Neural progenitor cell (in vitro differentiated cells): Measurements from ENCODE around the gene DTX1. TPM values are rescaled to one million over a fixed set of nuclear protein-coding genes. Genes with fewer than 3 reads are reported as not detected.

Source experiments
- DNase-seq: peaks from one replicate; pipeline ENCODE4 v3.0.0-alpha.2; 2016; ENCODE audit warnings: low spot score
- H2AFZ ChIP-seq: fragments of 200-600 bp; sonication (generic); replicated peaks from 2 replicates; pipeline ENCODE4 v1.6.1; 2016; ENCODE audit warnings: antibody characterized with exemption
- H3F3A ChIP-seq: fragments of 200-600 bp; sonication (generic); 2 replicates; pipeline ENCODE4 v1.6.1; 2016; ENCODE audit warnings: antibody characterized with exemption, low read depth
- H3K27ac ChIP-seq: fragments of 200-600 bp; sonication (generic); 2 replicates; pipeline ENCODE4 v1.5.1; 2016; ENCODE audit warnings: mild to moderate bottlenecking
- H3K27me3 ChIP-seq: fragments of 200-600 bp; sonication (generic); 2 replicates; pipeline ENCODE4 v1.6.1; 2016; ENCODE audit warnings: mild to moderate bottlenecking, moderate library complexity
- H3K36me3 ChIP-seq: fragments of 200-600 bp; sonication (generic); 2 replicates; pipeline ENCODE4 v1.5.1; 2016
- H3K4me1 ChIP-seq: fragments of 200-600 bp; sonication (generic); 2 replicates; pipeline ENCODE4 v1.6.1; 2016; ENCODE audit warnings: mixed run types
- H3K4me2 ChIP-seq: fragments of 200-600 bp; sonication (generic); 2 replicates; pipeline ENCODE4 v1.6.1; 2016
- H3K4me3 ChIP-seq: fragments of 200-600 bp; sonication (generic); 2 replicates; pipeline ENCODE4 v1.5.1; 2016
- H3K79me2 ChIP-seq: fragments of 200-600 bp; sonication (generic); 2 replicates; pipeline ENCODE4 v1.6.1; 2016; ENCODE audit warnings: low read depth
- H3K9ac ChIP-seq: fragments of 200-600 bp; sonication (generic); 2 replicates; pipeline ENCODE4 v1.6.1; 2016
- H3K9me3 ChIP-seq: fragments of 200-600 bp; sonication (generic); 2 replicates; pipeline ENCODE4 v1.5.1; 2016; ENCODE audit warnings: low read depth
- H4K20me1 ChIP-seq: fragments of 200-600 bp; sonication (generic); 2 replicates; pipeline ENCODE4 v1.6.1; 2016; ENCODE audit warnings: low read depth
- H3K27ac Mint-ChIP-seq: 3 replicates; pipeline ENCODE4 v1.8.0; 2021; ENCODE audit warnings: mixed read lengths
- H3K27me3 Mint-ChIP-seq: 2 replicates; pipeline ENCODE4 v1.8.0; 2022; ENCODE audit warnings: low read depth, mild to moderate bottlenecking, inconsistent platforms, moderate library complexity, mixed read lengths; ENCODE audit not compliant: insufficient read depth
- H3K36me3 Mint-ChIP-seq: 3 replicates; pipeline ENCODE4 v1.8.0; 2021; ENCODE audit warnings: mixed read lengths
- H3K4me1 Mint-ChIP-seq: 3 replicates; pipeline ENCODE4 v1.8.0; 2021; ENCODE audit warnings: mixed read lengths
- H3K4me3 Mint-ChIP-seq: 3 replicates; pipeline ENCODE4 v1.8.0; 2021; ENCODE audit warnings: mild to moderate bottlenecking, moderate library complexity, mixed read lengths
- H3K9me3 Mint-ChIP-seq: 3 replicates; pipeline ENCODE4 v1.8.0; 2020; ENCODE audit warnings: mixed read lengths
- CTCF ChIP-seq: fragments of 200-600 bp; sonication (generic); IDR thresholded peaks from 2 replicates; pipeline ENCODE4 v1.5.1; 2017; ENCODE audit warnings: antibody characterized with exemption, mild to moderate bottlenecking
- EZH2 ChIP-seq: fragments of 200-600 bp; sonication (generic); IDR thresholded peaks from 2 replicates; pipeline ENCODE4 v1.6.1; 2017; ENCODE audit warnings: antibody characterized with exemption, mild to moderate bottlenecking, moderate library complexity
- EZH2phosphoT487 ChIP-seq: fragments of 200-600 bp; sonication (generic); IDR thresholded peaks from 2 replicates; pipeline ENCODE4 v1.6.1; 2017; ENCODE audit warnings: antibody characterized with exemption
- total RNA-seq: library from RNA; depleted of rRNA; stranded (reverse); fragments of >200 nt; gene quantifications from 2 replicates; pipeline ENCODE4 v1.2.3, GENCODE V29; 2015; ENCODE audit warnings: low replicate concordance

DTX1 gene
- total RNA-seq, 1 donor from 2014 or later = 0.49 TPM

- Mint-ChIP-seq H3K4me1 (peaks cover 18% of the 10 kb centered on the region), H3K27ac (no peak overlapping the region), H3K36me3 (no peaks in the 10 kb centered on the region), H3K27me3 (peaks cover 12% of the 10 kb centered on the region), H3K4me3 (no peak overlapping the region), H3K9me3 (no peaks in the 10 kb centered on the region)
- no peaks in the 10 kb centered on the region for H3K36me3 ChIP-seq
- H4K20me1 ChIP-seq = peaks cover 52% of the 10 kb centered on the region
- TF ChIP-seq EZH2 (no peak), CTCF (no peak), EZH2phosphoT487 (no peak)
- peaks cover 13% of the 10 kb centered on the region for H3K4me1 ChIP-seq
- peaks cover 71% of the 10 kb centered on the region for H3K27me3 ChIP-seq
- DNase-seq = no peak
- H3K79me2 ChIP-seq = no peaks in the 10 kb centered on the region
- H3K9ac ChIP-seq = no peak overlapping the region
- no peak overlapping the region for H3K27ac ChIP-seq
- H3F3A ChIP-seq = peaks cover 16% of the 10 kb centered on the region
- H3K4me2 ChIP-seq = no peak overlapping the region
- no peak overlapping the region for H3K4me3 ChIP-seq
- H2AFZ ChIP-seq = no peak overlapping the region
- no peaks in the 10 kb centered on the region for H3K9me3 ChIP-seq
Observed at GRCh38 chr12:113061061-113061694, 4.6 kb downstream of the DTX1 start.

DNA sequence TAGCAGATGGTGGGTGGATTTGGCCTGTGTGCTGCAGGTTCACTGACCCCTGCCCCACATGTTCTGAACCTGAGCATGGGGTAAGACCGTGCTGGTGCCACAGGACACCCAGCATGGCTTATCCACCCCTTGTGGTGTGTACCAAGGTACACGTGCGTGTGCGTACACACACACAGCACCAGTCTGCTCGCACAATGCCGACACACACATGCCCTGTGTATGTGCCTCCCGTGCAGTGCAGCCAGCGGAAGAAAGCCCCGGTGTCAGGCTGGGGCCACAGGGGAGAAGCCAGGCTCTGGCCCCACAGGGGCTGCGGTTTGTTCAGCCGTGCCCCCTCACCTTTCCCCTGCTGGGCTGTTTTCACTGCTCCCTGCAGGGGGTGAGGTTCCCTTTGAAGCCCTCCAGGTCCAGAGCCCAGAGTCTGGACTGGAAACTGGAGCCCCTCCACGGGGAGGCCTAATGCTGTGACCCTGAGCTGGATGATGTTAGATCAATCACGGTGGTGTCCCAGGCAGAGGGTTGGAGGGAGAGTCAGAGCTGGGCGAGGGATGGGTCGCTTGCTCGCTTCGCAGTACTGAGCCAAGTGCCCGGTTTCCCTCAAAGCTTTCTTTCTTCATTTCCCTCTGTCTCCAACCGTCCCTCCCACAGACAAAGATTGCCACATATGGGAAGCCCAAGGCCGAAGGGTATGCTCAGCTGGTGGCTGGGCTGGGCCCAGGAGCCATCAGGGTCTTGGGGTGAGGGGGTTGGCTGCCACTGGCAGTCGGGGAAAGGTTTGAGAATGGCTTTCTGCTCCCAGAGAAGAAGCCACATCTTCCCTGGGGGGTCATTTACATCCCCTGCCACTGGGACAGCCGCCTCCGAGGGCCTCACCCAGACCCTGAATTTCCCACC lies 6.2 kb downstream of the DTX1 start:
- peaks cover 18% of the 10 kb centered on the region for H3K4me1 Mint-ChIP-seq
- no peak overlapping the region for H3K27ac Mint-ChIP-seq
- no peaks in the 10 kb centered on the region for H3K36me3 Mint-ChIP-seq
- no peak overlapping the region for H3K4me3 ChIP-seq
- peaks cover 55% of the 10 kb centered on the region for H3K27me3 ChIP-seq
- no peak overlapping the region for H3K27ac ChIP-seq
- TF ChIP-seq EZH2 = no peak
- TF ChIP-seq CTCF = no peak
- H3K9ac ChIP-seq = no peak overlapping the region
- H4K20me1 ChIP-seq = peaks cover 68% of the 10 kb centered on the region
- H3K4me1 ChIP-seq = peaks cover 8% of the 10 kb centered on the region
- peak overlapping the region; percentile 59 for H3K4me2 ChIP-seq
- no peaks in the 10 kb centered on the region for H3K36me3 ChIP-seq
- H3K79me2 ChIP-seq = no peaks in the 10 kb centered on the region
- H3K27me3 Mint-ChIP-seq = peaks cover 8% of the 10 kb centered on the region
- no peak overlapping the region for H3K4me3 Mint-ChIP-seq
- DNase-seq = peak; percentile 60
- H3K9me3 Mint-ChIP-seq = no peaks in the 10 kb centered on the region
- no peaks in the 10 kb centered on the region for H3K9me3 ChIP-seq
- H2AFZ ChIP-seq = no peak overlapping the region
- peaks cover 8% of the 10 kb centered on the region for H3F3A ChIP-seq

DNA sequence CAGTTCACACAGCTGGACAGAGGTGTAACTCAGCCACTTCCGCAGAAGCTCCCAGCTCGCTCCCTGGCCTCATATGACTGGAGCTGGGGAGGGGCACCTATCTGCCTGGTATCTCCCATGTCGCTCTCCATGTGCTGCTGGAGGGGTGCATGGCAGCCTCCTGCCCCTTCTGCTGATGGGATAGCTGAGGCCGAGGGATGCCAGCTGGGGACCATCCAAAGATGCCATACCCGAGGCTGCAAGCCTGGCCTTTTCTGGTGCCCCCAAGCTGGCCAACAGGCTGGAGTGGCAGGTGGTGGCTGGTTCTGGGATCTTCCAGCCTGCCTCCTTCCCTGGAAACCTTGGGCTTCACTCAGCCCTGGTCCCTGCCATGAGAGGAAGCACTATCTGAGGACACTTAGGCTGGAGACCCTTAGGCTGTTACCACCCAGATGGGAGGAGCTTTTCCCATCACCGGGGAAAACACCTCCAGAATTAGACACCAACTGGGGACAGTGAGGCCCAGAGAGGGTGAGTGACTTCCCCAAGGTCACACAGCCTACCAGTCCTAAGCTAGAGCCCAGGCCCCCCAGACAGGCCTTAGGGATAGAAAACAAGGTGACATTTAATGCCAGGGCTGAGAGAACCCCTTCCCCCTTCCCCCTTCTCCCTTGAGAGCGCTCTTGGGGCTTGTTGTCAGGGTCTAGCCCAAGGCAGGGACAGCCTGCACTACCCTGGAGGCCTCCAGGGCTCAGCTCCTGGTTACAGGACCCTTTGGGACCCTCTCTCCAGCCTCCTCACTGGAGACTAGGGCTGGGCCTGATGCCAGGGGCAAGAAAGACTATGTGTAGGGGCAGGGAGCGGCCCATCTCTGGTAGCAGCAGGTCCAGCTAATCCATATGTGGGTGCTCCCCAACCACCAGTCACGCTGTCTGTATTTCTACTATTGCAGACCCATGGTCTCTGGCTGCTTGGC lies 7.1 kb downstream of the DTX1 start:
- H3K27me3 Mint-ChIP-seq = peaks cover 6% of the 10 kb centered on the region
- no peaks in the 10 kb centered on the region for H3K9me3 Mint-ChIP-seq
- H4K20me1 ChIP-seq = peaks cover 68% of the 10 kb centered on the region
- H3K27ac ChIP-seq = no peak overlapping the region
- peaks cover 47% of the 10 kb centered on the region for H3K27me3 ChIP-seq
- peaks cover 6% of the 10 kb centered on the region for H3F3A ChIP-seq
- H3K9me3 ChIP-seq = no peaks in the 10 kb centered on the region
- no peaks in the 10 kb centered on the region for H3K36me3 ChIP-seq
- H3K36me3 Mint-ChIP-seq = no peaks in the 10 kb centered on the region
- H3K4me1 ChIP-seq = peaks cover 7% of the 10 kb centered on the region
- no peak overlapping the region for H3K27ac Mint-ChIP-seq
- TF ChIP-seq CTCF (no peak), EZH2phosphoT487 (no peak), EZH2 (no peak)
- peaks cover 18% of the 10 kb centered on the region for H3K4me1 Mint-ChIP-seq
- no peak overlapping the region for H3K4me2 ChIP-seq
- DNase-seq = no peak
- H3K4me3 ChIP-seq = no peak overlapping the region
- H3K79me2 ChIP-seq = no peaks in the 10 kb centered on the region
- no peak overlapping the region for H3K4me3 Mint-ChIP-seq
- H3K9ac ChIP-seq = no peak overlapping the region
- no peak overlapping the region for H2AFZ ChIP-seq
